Mesothelial cell of epicardium (in vitro differentiated cells): ENCODE data around the gene MACROD2. TPM values are rescaled to one million over a fixed set of nuclear protein-coding genes. Genes with fewer than 3 reads are reported as not detected.

Source experiments
- DNase-seq, 2 experiments: peaks; one replicate each; pipeline ENCODE4 v3.0.0; 2021; ENCODE audit warnings: low spot score in 2 of 2; ENCODE audit not compliant: unreplicated experiment in 2 of 2
- H3K27ac Mint-ChIP-seq: 2 replicates; pipeline ENCODE4 v1.8.0; 2021; ENCODE audit warnings: mixed read lengths
- H3K27me3 Mint-ChIP-seq: 2 replicates; pipeline ENCODE4 v1.8.0; 2021; ENCODE audit warnings: low read depth, mixed read lengths
- H3K36me3 Mint-ChIP-seq: 2 replicates; pipeline ENCODE4 v1.8.0; 2021; ENCODE audit warnings: mixed read lengths
- H3K4me1 Mint-ChIP-seq: 2 replicates; pipeline ENCODE4 v1.8.0; 2021; ENCODE audit warnings: mixed read lengths
- H3K4me3 Mint-ChIP-seq: 2 replicates; pipeline ENCODE4 v1.8.0; 2021; ENCODE audit warnings: mild to moderate bottlenecking, moderate library complexity, mixed read lengths
- H3K9me3 Mint-ChIP-seq: 2 replicates; pipeline ENCODE4 v1.8.0; 2021; ENCODE audit warnings: mixed read lengths
- total RNA-seq: library from RNA; stranded (reverse); gene quantifications from 3 replicates; pipeline ENCODE4 v1.2.1, GENCODE V29; 2021
- TF ChIP-seq, protein P1 (sequence below): fragments of 200-600 bp; sonication (generic); IDR thresholded peaks from one replicate; pipeline ENCODE4 v1.5.0; 2021; ENCODE audit warnings: antibody characterized with exemption; ENCODE audit not compliant: unreplicated experiment

Gene MACROD2
- total RNA-seq, 1 donor from 2014 or later: 10.0 TPM

DNA sequence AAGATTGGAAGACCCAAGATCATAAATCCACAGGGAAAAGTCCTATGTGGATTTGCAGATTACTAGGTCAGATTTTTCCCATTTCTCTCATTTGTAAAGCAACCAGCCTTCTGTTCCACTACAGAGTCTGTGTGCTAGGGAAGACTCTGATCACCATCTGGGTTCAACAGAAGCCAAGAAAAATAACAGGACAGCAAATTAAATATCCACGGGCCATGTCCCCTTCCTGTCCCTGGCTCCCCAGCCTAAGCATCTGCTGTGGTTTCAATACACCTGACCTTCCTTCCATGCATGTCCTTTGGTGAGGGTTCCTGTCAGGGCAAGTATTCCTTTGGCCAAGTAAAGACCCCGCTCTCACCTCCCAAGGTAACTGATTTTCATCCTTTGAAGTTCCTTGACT, 2019.1 kb downstream of the MACROD2 start:
- Mint-ChIP-seq H3K27me3 (no peaks in the 10 kb centered on the region), H3K4me3 (no peak overlapping the region), H3K27ac (no peak overlapping the region), H3K9me3 (peaks cover 9% of the 10 kb centered on the region), H3K36me3 (peaks cover 1% of the 10 kb centered on the region), H3K4me1 (no peaks in the 10 kb centered on the region)
- TF ChIP-seq, protein P1, sequence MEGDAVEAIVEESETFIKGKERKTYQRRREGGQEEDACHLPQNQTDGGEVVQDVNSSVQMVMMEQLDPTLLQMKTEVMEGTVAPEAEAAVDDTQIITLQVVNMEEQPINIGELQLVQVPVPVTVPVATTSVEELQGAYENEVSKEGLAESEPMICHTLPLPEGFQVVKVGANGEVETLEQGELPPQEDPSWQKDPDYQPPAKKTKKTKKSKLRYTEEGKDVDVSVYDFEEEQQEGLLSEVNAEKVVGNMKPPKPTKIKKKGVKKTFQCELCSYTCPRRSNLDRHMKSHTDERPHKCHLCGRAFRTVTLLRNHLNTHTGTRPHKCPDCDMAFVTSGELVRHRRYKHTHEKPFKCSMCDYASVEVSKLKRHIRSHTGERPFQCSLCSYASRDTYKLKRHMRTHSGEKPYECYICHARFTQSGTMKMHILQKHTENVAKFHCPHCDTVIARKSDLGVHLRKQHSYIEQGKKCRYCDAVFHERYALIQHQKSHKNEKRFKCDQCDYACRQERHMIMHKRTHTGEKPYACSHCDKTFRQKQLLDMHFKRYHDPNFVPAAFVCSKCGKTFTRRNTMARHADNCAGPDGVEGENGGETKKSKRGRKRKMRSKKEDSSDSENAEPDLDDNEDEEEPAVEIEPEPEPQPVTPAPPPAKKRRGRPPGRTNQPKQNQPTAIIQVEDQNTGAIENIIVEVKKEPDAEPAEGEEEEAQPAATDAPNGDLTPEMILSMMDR: no peak
- no peak for DNase-seq

DNA sequence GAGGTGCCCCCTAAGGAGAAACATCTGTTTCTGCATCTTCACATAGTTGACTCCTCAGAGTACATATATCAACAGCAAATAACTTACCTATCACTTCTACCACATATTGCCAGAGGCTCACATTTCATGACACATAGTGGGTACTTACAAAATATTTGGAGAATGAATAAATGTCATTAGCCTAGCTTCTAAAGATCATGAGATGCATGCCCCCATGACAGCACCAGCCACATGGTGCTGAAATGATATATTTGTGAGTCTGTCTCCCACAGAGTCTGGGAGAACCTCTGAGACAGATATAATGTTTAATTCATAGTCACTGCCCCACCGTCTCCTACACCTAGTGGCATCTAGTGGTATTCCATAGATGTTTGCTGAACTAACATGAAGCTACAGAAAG, 2022.3 kb downstream of the MACROD2 start:
- Mint-ChIP-seq H3K27ac (no peak overlapping the region), H3K36me3 (peaks cover under 1% of the 10 kb centered on the region), H3K4me3 (no peak overlapping the region)

DNA sequence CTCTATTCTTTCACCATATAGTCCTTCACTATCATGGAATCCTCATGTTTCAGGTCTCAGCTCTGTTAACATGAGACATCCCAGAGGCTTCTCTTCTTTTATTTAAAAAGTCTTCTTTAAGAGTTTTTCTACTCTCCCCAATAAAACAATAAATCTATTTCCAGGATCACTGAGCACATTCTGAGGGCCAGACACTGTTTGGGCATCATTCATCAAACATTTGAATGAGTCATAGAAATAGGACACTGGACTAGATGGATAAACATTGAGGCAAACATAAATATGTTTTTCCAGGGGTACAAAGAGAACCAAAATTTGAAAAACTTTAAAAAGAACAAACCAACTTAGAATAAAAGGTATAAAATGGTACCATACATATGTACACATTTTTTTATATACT, 2023.6 kb downstream of the MACROD2 start:
- Mint-ChIP-seq H3K27ac (no peak overlapping the region), H3K4me1 (no peaks in the 10 kb centered on the region), H3K9me3 (peaks cover 6% of the 10 kb centered on the region), H3K27me3 (no peaks in the 10 kb centered on the region), H3K4me3 (no peak overlapping the region), H3K36me3 (no peaks in the 10 kb centered on the region)
- no peak for DNase-seq
- TF ChIP-seq, protein P1: no peak

More for the DNA sequence above, 2022.3 kb downstream of the MACROD2 start:
- Mint-ChIP-seq H3K9me3 (peaks cover 7% of the 10 kb centered on the region), H3K4me1 (no peaks in the 10 kb centered on the region), H3K27me3 (no peaks in the 10 kb centered on the region)
- TF ChIP-seq, protein P1: no peak
- no peak for DNase-seq

DNA sequence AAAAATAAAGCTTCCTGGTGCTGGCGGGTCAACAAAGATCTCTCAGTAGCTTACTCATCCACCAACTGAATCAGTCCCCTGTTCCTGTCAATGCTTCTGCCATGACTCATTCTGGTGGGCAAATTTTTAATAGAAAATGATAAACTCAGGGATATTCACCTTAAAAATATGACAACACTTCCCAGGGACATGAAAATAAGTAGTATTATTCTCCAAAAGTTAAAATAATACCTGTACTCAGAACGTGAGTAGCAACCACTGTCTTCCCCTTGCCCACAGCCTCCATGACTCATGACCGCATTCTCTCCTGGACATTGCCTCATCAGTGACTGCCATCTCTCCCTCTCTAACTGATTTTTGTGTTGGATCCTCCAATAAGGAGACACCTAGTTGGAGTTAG, 2025.7 kb downstream of the MACROD2 start:
- no peak overlapping the region for H3K4me3 Mint-ChIP-seq
- no peak overlapping the region for H3K27ac Mint-ChIP-seq

DNA sequence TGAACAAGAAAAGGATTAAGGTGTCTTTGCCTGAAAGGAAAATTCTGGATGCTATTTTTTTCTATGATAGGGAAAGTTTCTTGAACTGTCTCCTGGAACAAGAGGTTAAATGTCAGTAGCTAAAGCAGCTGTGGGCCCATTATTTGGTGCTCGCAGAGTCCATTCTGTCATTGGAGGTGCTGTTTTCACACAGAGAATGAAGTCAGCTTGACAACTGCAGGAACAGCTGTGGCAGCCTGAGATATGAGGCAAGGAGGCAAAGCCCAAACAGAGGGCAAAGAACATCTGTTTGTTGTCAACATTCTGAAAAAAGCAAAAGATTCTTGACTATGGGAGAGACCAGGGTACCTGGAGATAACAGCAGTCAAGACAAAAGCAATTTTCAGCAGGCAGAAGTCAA, 2029.8 kb downstream of the MACROD2 start:
- Mint-ChIP-seq H3K27ac (peak overlapping the region; percentile 36), H3K9me3 (no peaks in the 10 kb centered on the region), H3K4me3 (no peak overlapping the region), H3K4me1 (peaks cover 11% of the 10 kb centered on the region), H3K36me3 (no peaks in the 10 kb centered on the region), H3K27me3 (no peaks in the 10 kb centered on the region)
- TF ChIP-seq, protein P1: no peak
- no peak for DNase-seq

More for the DNA sequence above, 2025.7 kb downstream of the MACROD2 start:
- Mint-ChIP-seq H3K4me1 (peaks cover 11% of the 10 kb centered on the region), H3K36me3 (no peaks in the 10 kb centered on the region), H3K9me3 (peaks cover 6% of the 10 kb centered on the region), H3K27me3 (no peaks in the 10 kb centered on the region)
- TF ChIP-seq, protein P1: no peak
- no peak for DNase-seq

DNA sequence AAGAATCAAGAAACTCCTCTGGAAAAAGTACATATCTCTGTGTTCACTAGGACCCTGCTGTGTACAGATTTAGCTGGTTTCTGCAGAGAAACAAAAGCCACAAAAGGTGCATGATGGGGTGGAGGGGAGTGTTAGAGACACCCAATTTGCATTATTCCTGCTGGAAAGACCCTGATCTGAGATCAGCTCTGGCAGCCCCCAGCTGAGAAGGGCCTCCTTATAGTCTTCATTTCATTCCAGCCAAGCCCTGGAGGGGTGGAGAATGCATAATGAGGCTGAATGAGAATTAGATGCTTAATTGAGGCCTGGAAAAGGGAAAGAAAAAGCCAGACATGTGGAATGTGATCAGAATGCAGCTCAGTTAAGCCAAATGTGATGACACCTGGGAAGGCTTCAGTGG, 2032.4 kb downstream of the MACROD2 start:
- TF ChIP-seq, protein P1: no peak
- no peak overlapping the region for H3K27ac Mint-ChIP-seq
- no peak overlapping the region for H3K4me3 Mint-ChIP-seq
- no peak for DNase-seq
- peaks cover 17% of the 10 kb centered on the region for H3K4me1 Mint-ChIP-seq
- H3K9me3 Mint-ChIP-seq: no peaks in the 10 kb centered on the region
- peaks cover 2% of the 10 kb centered on the region for H3K27me3 Mint-ChIP-seq
- H3K36me3 Mint-ChIP-seq: no peaks in the 10 kb centered on the region
